GM18526 (cell line): Measurements from ENCODE around the gene FCGR3A.

Source experiments
- POLR2A ChIP-seq: IDR thresholded peaks from 3 replicates; pipeline ENCODE4 v1.6.1; 2011; ENCODE audit not compliant: insufficient read length; ENCODE audit errors: extremely low read depth

FCGR3A gene

GRCh38 chr1:161497961-161498360, 51.7 kb downstream of the FCGR3A start:
- TF ChIP-seq POLR2A: no peak

- TF ChIP-seq POLR2A: no peak
These were observed 54.1 kb downstream of the FCGR3A start for GRCh38 chr1:161495490-161495889.

GRCh38 chr1:161494091-161494735, 55.4 kb downstream of the FCGR3A start:
- no peak for TF ChIP-seq POLR2A

GRCh38 chr1:161492827-161493226, 56.8 kb downstream of the FCGR3A start:
- no peak for TF ChIP-seq POLR2A
